Sigmoid colon (tissue), 7 donors: ENCODE results near the gene NANOG. TPM values are rescaled to one million over a fixed set of nuclear protein-coding genes. Genes with fewer than 3 reads are reported as not detected.
"Not testable (repeated sequence)": the region's sequence is repeated elsewhere in the genome, so short reads cannot be mapped to it uniquely, and the experiment has no call there.

Experiments
- DNase-seq: peaks from one replicate; pipeline ENCODE4 v3.0.0-alpha.2; 2019
- H3K27ac ChIP-seq, 4 donors: fragments of 200-600 bp; sonication (generic); one replicate each; pipeline ENCODE4 v1.5.1; 2016 to 2019; ENCODE audit warnings: mild to moderate bottlenecking in 1 of 4
- H3K27me3 ChIP-seq, 3 donors: fragments of 200-600 bp; sonication (generic); one replicate each; pipeline ENCODE4 v1.5.1; 2019; ENCODE audit warnings: mild to moderate bottlenecking in 1 of 3
- H3K36me3 ChIP-seq, 4 donors: fragments of 200-600 bp; sonication (generic); one replicate each; pipeline ENCODE4 v1.5.1; 2016 to 2019
- H3K4me1 ChIP-seq, 4 donors: fragments of 200-600 bp; sonication (generic); one replicate each; pipeline ENCODE4 v1.5.1; 2017 to 2019
- H3K4me3 ChIP-seq, 4 donors: fragments of 200-600 bp; sonication (generic); one replicate each; pipeline ENCODE4 v1.5.1; 2017 to 2019; ENCODE audit warnings: mild to moderate bottlenecking in 2 of 4, moderate library complexity in 1 of 4
- H3K9me3 ChIP-seq, 4 donors: fragments of 200-600 bp in 3 of 4; sonication (generic) in 3 of 4; one replicate each; pipeline versions ENCODE4 v1.5.1 to v1.6.1; 2013 to 2019
- EP300 ChIP-seq, 4 donors: sonication (generic); formaldehyde crosslinking; IDR thresholded peaks; one replicate each; pipeline ENCODE4 v1.6.1; 2017; ENCODE audit warnings: antibody characterized with exemption in 4 of 4
- POLR2A ChIP-seq, 2 donors: fragments of 450-650 bp; IDR thresholded peaks; one replicate each; pipeline ENCODE4 v1.6.1; 2016; ENCODE audit warnings: antibody characterized with exemption in 2 of 2, mild to moderate bottlenecking in 2 of 2, moderate library complexity in 2 of 2
- POLR2AphosphoS5 ChIP-seq, 4 donors: sonication (generic); formaldehyde crosslinking; IDR thresholded peaks; one replicate each; pipeline ENCODE4 v1.6.1; 2017; ENCODE audit warnings: antibody characterized with exemption in 4 of 4
- WGBS, 2 donors: extraction: QIAGEN DNeasy Blood & Tissue Kit; methylation state at CpG; one replicate each; pipeline ENCODE4 v1.1.7; 2013; 5-methylcytosine and 5-hydroxymethylcytosine counted together
- intact Hi-C: fragments of 100-400 bp; cut with DNase I; formaldehyde crosslinking; loops from one replicate; pipeline ENCODE4 v1.15.1; 2023
- polyA plus RNA-seq, 3 donors: library from polyadenylated mRNA; stranded (reverse); fragments of 200-250 nt; gene quantifications; one replicate each; pipeline ENCODE4 v1.2.3, GENCODE V29; 2013
- total RNA-seq, 4 donors: library from RNA; depleted of rRNA; stranded (reverse); fragments of >200 nt; gene quantifications; one replicate each; pipeline ENCODE4 v1.1.0, GENCODE V29; 2016
- TF ChIP-seq, protein P1 (sequence below), 4 experiments: fragments of 450-650 bp in 3 of 4; fragments of 200-600 bp in 1 of 4; IDR thresholded peaks; one replicate each; pipeline ENCODE4 v1.5.1; 2016 to 2019; ENCODE audit warnings: antibody characterized with exemption in 4 of 4, mild to moderate bottlenecking in 3 of 4, moderate library complexity in 2 of 4
- donor health status: healthy with polysubstance abuse.
- donor health status: Bipolar disorder and iron deficiency.
- donor health status: healthy.

NANOG gene
- total and polyA plus RNA-seq, 7 donors, result under 0.01 to 0.28 (median under 0.01) TPM; not detected in 4

DNA sequence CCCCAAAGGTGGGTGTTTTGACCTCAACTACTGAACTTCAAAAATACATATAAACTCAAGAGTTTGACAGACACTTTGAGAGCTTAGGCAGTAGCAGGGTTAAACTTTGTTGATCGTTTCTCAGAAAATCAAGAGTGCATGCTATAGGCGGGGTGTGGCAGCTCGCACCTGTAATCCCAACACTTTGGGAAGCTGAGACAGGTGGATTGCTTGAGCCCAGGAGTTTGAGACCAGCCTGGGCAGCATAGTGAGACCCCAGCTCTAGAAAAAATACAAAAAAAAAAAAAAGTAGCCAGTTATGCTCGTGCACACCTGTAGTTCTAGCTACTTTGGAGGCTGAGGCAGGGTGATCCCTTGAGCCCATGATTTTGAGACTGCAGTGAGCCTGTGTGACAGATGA, 12.3 kb downstream of the NANOG start:
- no peak for DNase-seq
- 16 to 45% methylated on average over 4 of the region's 4 CpGs for WGBS, 2 donors
- Histone ChIP-seq H3K36me3 (no peaks in the 10 kb centered on the region), H3K27ac (no peak overlapping the region), H3K9me3 (no peaks in the 10 kb centered on the region), H3K4me1 (no peaks in the 10 kb centered on the region), H3K27me3 (no peaks in the 10 kb centered on the region), H3K4me3 (no peak overlapping the region)
- intact Hi-C loops, result no loop called here
- no peak for TF ChIP-seq EP300 (IDR thresholded peaks at IDR 0.05)
- TF ChIP-seq, protein P1, sequence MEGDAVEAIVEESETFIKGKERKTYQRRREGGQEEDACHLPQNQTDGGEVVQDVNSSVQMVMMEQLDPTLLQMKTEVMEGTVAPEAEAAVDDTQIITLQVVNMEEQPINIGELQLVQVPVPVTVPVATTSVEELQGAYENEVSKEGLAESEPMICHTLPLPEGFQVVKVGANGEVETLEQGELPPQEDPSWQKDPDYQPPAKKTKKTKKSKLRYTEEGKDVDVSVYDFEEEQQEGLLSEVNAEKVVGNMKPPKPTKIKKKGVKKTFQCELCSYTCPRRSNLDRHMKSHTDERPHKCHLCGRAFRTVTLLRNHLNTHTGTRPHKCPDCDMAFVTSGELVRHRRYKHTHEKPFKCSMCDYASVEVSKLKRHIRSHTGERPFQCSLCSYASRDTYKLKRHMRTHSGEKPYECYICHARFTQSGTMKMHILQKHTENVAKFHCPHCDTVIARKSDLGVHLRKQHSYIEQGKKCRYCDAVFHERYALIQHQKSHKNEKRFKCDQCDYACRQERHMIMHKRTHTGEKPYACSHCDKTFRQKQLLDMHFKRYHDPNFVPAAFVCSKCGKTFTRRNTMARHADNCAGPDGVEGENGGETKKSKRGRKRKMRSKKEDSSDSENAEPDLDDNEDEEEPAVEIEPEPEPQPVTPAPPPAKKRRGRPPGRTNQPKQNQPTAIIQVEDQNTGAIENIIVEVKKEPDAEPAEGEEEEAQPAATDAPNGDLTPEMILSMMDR (IDR thresholded peaks at IDR 0.05), result no peak
- no peak for TF ChIP-seq POLR2AphosphoS5 (IDR thresholded peaks at IDR 0.05)
- TF ChIP-seq POLR2A (IDR thresholded peaks at IDR 0.05), result no peak

DNA sequence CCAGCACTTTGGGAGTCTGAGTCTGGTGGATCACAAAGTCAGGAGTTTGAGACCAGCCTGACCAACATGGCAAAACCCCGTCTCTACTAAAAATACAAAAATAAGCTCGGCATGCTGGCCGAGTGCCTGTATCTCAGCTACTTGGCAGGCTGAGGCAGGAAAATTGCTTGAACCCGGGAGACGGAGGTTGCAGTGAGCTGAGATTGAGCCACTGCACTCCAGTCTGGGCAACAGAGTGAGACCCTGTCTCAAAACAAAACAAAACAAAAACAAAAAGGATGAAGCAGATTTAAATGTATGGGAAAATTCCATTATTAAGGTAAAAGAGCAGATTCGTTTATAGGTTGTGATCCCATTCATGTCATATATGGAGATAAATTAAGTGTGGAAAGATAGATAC, 17.1 kb downstream of the NANOG start:
- intact Hi-C loops, result not testable (repeated sequence)
- WGBS, 2 donors, result 87 to 88% methylated on average over 6 of the region's 6 CpGs

DNA sequence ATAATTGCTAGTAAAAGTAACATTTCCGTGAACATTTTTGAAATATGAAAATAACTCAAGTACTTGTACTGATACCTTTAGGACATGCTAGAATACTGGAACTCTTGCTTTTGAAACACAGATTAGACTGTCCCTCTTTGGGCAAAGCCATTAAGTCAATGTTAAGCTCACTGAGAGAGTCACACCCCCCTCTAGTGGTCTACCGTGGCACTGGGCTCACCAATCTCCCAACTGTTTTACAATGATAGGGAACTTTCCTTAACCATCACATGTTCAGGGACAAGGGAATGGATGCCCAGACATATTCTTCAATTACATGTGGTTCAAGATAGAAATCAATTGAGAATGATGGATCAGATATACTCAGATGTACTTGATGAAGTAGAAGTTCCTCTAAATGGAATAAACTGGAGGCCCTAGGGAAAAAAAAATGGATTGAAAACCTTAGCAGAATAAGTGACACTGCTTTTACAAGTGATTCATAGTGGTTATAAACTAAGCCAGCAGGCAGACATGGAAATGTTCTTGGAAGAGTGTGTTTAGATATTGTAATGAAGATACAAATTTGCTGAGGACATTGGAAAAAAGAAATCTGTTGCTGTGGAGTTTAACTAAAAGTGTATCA, 17.8 kb downstream of the NANOG start:
- no peaks in the 10 kb centered on the region for H3K27me3 ChIP-seq
- no peaks in the 10 kb centered on the region for H3K9me3 ChIP-seq
- H3K27ac ChIP-seq, result no peak overlapping the region
- intact Hi-C loops, result no loop called here
- no peaks in the 10 kb centered on the region for H3K36me3 ChIP-seq
- whole genome bisulfite sequencing, 2 donors, result 6 to 10% methylated on average over 2 of the region's 2 CpGs
- TF ChIP-seq, protein P1 (IDR thresholded peaks at IDR 0.05), result peak in 3 of 4 experiments; percentile 25 to 67 (median 30)
- no peak for TF ChIP-seq EP300 (IDR thresholded peaks at IDR 0.05)
- no peaks in the 10 kb centered on the region for H3K4me1 ChIP-seq
- no peak overlapping the region for H3K4me3 ChIP-seq
- no peak for DNase-seq

More for the DNA sequence above, 17.1 kb downstream of the NANOG start:
- not testable (repeated sequence) for H3K4me1 ChIP-seq, H3K27me3 ChIP-seq, H3K4me3 ChIP-seq, H3K9me3 ChIP-seq, H3K27ac ChIP-seq, DNase-seq, H3K36me3 ChIP-seq

DNA sequence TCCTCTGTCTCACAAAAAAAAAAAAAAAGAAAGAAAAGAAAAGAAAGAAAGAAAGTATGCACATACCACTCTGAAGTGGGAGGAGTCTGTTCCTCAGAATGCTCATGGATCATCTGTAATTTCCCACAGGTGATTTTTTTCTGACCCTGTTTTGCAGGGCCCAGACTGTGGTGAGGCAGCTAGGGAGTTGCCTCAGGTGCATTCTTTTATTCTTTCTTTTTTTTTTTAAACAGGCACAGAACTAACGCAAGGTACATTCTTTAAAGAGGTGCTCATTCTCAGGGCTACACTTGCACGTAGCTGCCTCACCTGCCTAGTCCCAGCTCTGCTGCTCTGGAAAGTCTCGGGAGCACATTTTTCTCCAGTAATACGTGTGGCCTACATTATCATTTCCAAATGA, 36.6 kb downstream of the NANOG start:
- H3K36me3 ChIP-seq, H3K27ac ChIP-seq, H3K4me1 ChIP-seq, H3K4me3 ChIP-seq, H3K9me3 ChIP-seq, intact Hi-C loops, H3K27me3 ChIP-seq, DNase-seq: not testable (repeated sequence)
- 63 to 75% methylated on average over 4 of the region's 4 CpGs for WGBS, 2 donors

DNA sequence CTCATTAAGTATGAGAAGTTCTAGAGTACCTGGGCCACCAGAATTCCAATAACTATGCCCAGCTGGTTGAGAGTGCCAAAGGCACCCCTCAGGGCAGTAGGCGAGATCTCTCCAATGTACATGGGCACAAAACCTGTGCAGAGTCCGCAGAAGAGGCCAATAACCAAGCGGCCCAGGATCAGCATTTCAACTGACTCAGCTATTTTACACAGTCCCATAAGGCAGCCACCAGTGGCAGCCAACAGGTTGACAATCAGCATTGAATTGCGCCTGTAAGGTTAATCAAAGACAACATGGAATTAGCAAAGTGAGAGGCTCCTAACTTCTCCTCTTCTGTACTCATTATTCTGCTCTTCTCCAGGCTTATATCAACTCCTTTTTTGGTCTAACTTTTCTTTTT, 40.5 kb downstream of the NANOG start:
- intact Hi-C loops, DNase-seq, H3K4me1 ChIP-seq, H3K4me3 ChIP-seq, H3K36me3 ChIP-seq, H3K27me3 ChIP-seq, H3K27ac ChIP-seq, H3K9me3 ChIP-seq: not testable (repeated sequence)
- WGBS, 2 donors, result 92% methylated on average over 4 of the region's 4 CpGs

DNA sequence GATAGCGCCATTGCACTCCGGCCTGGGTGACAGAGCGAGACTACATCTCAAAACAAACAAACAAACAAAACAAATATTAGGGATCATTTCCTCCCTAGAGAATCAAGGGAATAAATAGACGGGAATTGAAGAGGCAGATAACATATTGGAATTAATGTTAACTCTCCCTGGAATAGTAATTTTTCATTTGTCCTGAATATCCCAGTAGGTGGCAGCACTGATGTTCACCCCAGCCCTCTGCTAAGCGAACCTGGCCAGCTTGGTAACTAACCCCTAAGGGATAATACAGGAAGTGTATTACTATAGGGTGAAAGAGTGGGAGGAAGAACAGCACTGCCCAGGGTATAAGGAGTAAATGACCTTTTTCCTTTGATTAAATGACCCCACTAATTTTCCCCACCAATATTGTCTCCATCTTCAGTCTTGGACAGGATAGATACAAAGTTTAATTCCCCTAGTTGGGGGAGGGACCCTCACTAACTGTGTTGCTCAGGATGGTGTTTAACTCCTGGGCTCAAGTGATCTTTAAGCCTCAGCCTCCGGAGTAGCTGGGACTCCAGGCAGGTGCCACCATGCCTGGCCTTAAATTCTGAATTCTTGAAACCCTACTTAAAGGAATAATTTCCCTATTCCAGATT, 43.0 kb downstream of the NANOG start:
- Histone ChIP-seq H3K27ac (no peak overlapping the region), H3K4me3 (no peak overlapping the region), H3K9me3 (no peaks in the 10 kb centered on the region), H3K4me1 (no peaks in the 10 kb centered on the region), H3K36me3 (no peaks in the 10 kb centered on the region), H3K27me3 (no peaks in the 10 kb centered on the region)
- TF ChIP-seq, protein P1 (IDR thresholded peaks at IDR 0.05), result no peak
- TF ChIP-seq EP300 (IDR thresholded peaks at IDR 0.05) (no peak), POLR2AphosphoS5 (IDR thresholded peaks at IDR 0.05) (no peak), POLR2A (IDR thresholded peaks at IDR 0.05) (no peak)
- intact Hi-C loops, result no loop called here
- DNase-seq, result no peak
- 50 to 61% methylated on average over 6 of the region's 6 CpGs for WGBS, 2 donors

DNA sequence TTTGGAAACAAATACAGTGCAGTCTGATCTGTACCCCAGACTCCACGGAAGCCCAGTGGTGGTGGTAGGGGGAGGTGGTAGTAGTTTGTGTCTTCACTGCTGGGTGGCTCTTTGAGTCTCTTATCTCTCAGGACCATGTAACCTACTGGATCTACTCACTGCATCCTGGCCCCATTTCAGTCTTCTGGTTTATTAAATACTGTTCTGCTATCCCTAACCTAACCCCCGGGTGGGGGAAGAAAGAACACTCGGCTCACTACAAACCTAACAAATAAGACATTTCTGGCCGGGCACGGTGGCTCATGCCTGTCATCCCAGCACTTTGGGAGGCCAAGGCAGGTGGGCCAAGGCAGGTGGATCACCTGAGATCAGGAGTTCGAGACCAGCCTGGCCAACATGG, 44.0 kb downstream of the NANOG start:
- H3K27me3 ChIP-seq, H3K9me3 ChIP-seq, DNase-seq, H3K4me3 ChIP-seq, intact Hi-C loops, H3K36me3 ChIP-seq, H3K4me1 ChIP-seq, H3K27ac ChIP-seq: not testable (repeated sequence)
- WGBS, 2 donors, result 69 to 76% methylated on average over 6 of the region's 6 CpGs
